ENCODE measurements around the gene TUBB2B.
"Not testable (repeated sequence)": the region's sequence is repeated elsewhere in the genome, so short reads cannot be mapped to it uniquely, and the experiment has no call there.

Gene TUBB2B

DNA sequence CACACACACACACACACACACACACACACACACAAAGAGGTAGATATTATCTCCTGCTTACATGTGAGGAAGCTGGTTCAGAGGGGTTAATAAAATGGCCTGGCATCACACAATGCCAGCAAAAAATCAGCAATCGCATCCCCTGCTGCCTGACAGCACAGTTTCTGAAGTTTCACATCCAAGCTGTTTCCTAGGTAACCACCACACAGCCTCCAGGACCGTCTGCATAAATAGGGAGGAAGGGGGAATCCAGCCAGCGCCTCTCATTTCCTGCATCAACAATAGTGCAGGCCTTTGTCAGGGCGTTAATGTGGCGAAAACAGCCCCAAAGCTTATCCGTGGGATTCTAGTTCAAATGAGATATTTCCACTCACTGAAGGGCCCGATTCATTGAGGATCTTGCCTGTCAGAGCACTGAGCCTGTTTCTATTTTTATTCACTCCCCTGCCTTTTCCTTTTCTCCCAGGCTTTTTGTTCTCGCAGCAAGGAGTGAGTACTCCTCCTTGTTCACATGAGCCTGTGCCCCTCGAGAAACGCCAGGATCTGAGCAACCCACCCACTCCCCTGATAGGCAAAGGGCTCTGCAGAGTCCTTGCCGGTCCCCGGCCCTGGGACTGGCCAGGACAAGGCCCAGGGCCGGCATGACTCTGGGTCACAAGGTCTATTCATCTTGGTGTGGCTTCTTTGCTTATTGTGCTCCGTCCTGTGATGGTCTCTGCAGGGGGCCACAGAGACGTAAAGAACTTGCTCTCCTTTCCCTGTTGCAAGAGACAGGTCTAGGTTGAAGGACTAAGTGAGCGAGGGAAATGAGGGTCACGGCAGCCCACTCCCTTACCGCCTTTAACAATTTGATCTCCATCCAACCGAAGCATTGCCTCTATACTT is 32.7 kb downstream of the TUBB2B start (continued):
- no peak for TF ChIP-seq RARB (CRISPR knock-in tag; IDR thresholded peaks at IDR 0.05)
- TF ChIP-seq BACH2 (CRISPR knock-in tag; IDR thresholded peaks at IDR 0.05; ENCODE audit: borderline replicate concordance) = no peak
- TF ChIP-seq SNAI2 (CRISPR knock-in tag; IDR thresholded peaks at IDR 0.05) = no peak
- TF ChIP-seq, protein P1, sequence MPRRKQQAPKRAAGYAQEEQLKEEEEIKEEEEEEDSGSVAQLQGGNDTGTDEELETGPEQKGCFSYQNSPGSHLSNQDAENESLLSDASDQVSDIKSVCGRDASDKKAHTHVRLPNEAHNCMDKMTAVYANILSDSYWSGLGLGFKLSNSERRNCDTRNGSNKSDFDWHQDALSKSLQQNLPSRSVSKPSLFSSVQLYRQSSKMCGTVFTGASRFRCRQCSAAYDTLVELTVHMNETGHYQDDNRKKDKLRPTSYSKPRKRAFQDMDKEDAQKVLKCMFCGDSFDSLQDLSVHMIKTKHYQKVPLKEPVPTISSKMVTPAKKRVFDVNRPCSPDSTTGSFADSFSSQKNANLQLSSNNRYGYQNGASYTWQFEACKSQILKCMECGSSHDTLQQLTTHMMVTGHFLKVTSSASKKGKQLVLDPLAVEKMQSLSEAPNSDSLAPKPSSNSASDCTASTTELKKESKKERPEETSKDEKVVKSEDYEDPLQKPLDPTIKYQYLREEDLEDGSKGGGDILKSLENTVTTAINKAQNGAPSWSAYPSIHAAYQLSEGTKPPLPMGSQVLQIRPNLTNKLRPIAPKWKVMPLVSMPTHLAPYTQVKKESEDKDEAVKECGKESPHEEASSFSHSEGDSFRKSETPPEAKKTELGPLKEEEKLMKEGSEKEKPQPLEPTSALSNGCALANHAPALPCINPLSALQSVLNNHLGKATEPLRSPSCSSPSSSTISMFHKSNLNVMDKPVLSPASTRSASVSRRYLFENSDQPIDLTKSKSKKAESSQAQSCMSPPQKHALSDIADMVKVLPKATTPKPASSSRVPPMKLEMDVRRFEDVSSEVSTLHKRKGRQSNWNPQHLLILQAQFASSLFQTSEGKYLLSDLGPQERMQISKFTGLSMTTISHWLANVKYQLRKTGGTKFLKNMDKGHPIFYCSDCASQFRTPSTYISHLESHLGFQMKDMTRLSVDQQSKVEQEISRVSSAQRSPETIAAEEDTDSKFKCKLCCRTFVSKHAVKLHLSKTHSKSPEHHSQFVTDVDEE (CRISPR knock-in tag; IDR thresholded peaks at IDR 0.05) = no peak

DNA sequence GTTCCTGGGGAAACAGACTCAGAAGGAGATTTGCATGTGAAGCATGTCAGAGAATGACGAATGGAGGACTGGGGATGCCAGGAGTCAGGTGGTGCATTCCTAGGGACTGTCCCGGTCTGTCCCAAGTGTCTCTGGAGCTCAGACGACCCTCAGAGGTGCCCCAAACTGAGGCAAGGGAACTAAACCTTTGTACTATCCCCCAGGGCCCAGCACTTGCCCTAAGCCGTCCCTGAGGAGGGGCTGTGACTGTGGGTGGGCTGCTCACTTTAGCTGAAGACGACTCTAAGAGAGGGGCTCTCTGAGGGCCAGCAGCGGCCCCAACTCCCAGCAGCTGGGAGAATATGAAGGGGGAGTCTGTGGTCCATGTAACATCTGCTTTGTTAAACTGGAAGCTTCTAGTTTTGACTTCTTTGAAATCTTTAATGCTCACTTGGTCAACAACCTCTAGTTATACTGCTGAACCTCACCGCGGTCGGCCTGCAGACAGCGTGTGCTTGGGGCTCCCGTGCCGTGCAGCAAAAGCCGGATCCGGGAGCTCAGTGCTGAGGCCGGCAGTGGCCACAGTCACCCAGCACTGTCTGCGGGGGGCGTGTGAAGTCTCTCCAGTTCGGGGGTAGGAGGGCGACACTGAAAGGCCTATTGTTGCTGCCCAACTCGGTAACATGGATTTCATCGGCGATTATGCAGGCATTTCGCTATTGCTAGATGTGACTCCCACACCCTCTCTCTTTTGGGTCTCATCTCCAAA is 34.2 kb downstream of the TUBB2B start:
- no peak for ATAC-seq
- TF ChIP-seq ZNF8 (CRISPR knock-in tag; IDR thresholded peaks at IDR 0.05) = no peak
- TF ChIP-seq, protein P2, sequence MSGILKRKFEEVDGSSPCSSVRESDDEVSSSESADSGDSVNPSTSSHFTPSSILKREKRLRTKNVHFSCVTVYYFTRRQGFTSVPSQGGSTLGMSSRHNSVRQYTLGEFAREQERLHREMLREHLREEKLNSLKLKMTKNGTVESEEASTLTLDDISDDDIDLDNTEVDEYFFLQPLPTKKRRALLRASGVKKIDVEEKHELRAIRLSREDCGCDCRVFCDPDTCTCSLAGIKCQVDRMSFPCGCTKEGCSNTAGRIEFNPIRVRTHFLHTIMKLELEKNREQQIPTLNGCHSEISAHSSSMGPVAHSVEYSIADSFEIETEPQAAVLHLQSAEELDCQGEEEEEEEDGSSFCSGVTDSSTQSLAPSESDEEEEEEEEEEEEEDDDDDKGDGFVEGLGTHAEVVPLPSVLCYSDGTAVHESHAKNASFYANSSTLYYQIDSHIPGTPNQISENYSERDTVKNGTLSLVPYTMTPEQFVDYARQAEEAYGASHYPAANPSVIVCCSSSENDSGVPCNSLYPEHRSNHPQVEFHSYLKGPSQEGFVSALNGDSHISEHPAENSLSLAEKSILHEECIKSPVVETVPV (CRISPR knock-in tag; IDR thresholded peaks at IDR 0.05) = no peak
- no peak for TF ChIP-seq BACH2 (CRISPR knock-in tag; IDR thresholded peaks at IDR 0.05; ENCODE audit: borderline replicate concordance)
- no peak for TF ChIP-seq PPARA (CRISPR knock-in tag; IDR thresholded peaks at IDR 0.05; ENCODE audit: borderline replicate concordance)
- TF ChIP-seq CSDC2 (CRISPR knock-in tag; IDR thresholded peaks at IDR 0.05) = no peak
- TF ChIP-seq ZFP3 (CRISPR knock-in tag; IDR thresholded peaks at IDR 0.05) = no peak
- no peak for TF ChIP-seq TOX (CRISPR knock-in tag; IDR thresholded peaks at IDR 0.05; ENCODE audit: borderline replicate concordance)
- TF ChIP-seq GLIS3 (CRISPR knock-in tag; IDR thresholded peaks at IDR 0.05) = no peak
- TF ChIP-seq, protein P3, sequence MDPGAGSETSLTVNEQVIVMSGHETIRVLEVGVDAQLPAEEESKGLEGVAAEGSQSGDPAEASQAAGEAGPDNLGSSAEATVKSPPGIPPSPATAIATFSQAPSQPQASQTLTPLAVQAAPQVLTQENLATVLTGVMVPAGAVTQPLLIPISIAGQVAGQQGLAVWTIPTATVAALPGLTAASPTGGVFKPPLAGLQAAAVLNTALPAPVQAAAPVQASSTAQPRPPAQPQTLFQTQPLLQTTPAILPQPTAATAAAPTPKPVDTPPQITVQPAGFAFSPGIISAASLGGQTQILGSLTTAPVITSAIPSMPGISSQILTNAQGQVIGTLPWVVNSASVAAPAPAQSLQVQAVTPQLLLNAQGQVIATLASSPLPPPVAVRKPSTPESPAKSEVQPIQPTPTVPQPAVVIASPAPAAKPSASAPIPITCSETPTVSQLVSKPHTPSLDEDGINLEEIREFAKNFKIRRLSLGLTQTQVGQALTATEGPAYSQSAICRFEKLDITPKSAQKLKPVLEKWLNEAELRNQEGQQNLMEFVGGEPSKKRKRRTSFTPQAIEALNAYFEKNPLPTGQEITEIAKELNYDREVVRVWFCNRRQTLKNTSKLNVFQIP (CRISPR knock-in tag; IDR thresholded peaks at IDR 0.05; ENCODE audit: borderline replicate concordance, low read depth) = no peak
- no peak for TF ChIP-seq SNAI2 (CRISPR knock-in tag; IDR thresholded peaks at IDR 0.05)
- no peak for TF ChIP-seq ESRRG (CRISPR knock-in tag; IDR thresholded peaks at IDR 0.05)
- no peak for TF ChIP-seq ZFP30 (CRISPR knock-in tag; IDR thresholded peaks at IDR 0.05)
- TF ChIP-seq OSR1 (CRISPR knock-in tag; IDR thresholded peaks at IDR 0.05) = no peak
- no peak for TF ChIP-seq TCF4 (CRISPR knock-in tag; IDR thresholded peaks at IDR 0.05; ENCODE audit: borderline replicate concordance)
- TF ChIP-seq RARB (CRISPR knock-in tag; IDR thresholded peaks at IDR 0.05) = no peak

DNA sequence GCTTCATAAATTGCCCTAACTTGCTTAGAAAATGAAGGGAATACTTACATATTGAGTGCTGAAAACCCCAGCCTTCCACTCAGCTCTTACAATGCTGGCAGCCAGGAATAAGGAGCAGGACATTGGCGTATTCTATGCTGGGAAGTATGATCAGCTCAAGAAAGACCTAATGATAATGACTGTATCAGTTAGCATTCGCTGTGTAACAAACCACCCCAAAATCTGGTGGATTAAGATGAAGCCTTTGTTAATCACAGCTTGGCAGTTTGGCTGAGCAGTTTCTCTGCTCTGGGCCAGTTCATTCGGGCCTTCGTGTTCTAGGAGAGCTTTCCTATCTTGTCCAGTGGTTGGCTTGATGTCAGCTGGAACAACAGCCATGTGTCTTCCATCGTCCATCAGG is 36.7 kb downstream of the TUBB2B start:
- TF ChIP-seq SNAI2 (CRISPR knock-in tag; IDR thresholded peaks at IDR 0.05) (no peak), CSDC2 (CRISPR knock-in tag; IDR thresholded peaks at IDR 0.05) (no peak), ZNF70 (CRISPR knock-in tag; IDR thresholded peaks at IDR 0.05) (no peak), GLIS3 (CRISPR knock-in tag; IDR thresholded peaks at IDR 0.05) (no peak), TOX (CRISPR knock-in tag; IDR thresholded peaks at IDR 0.05; ENCODE audit: borderline replicate concordance) (no peak)
- TF ChIP-seq, protein P3 (CRISPR knock-in tag; IDR thresholded peaks at IDR 0.05; ENCODE audit: borderline replicate concordance, low read depth) = no peak
- ATAC-seq = no peak

DNA sequence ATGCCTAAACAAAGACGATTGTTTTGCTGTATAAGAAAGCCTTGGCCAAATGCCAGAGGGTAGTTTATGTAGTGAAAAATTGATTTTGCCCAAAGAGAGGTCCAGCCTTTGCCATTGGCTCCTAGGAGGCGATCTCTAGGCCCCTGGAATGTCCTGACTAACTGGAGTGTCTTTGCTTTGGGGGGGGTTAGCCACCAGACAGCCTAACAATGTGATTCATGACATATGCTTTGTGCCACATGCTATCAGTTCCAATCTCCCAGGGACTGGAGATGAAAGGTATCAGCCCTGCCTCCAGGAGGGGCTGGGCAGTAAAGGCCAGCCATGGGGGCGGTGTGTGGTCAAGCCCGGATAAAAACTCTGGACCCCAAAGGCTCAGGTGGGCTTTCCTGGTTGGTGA is 37.4 kb downstream of the TUBB2B start:
- TF ChIP-seq CSDC2 (CRISPR knock-in tag; IDR thresholded peaks at IDR 0.05) (no peak), ESRRG (CRISPR knock-in tag; IDR thresholded peaks at IDR 0.05) (no peak), ZNF8 (CRISPR knock-in tag; IDR thresholded peaks at IDR 0.05) (no peak), PPARA (CRISPR knock-in tag; IDR thresholded peaks at IDR 0.05; ENCODE audit: borderline replicate concordance) (no peak), ZNF565 (CRISPR knock-in tag; conservative IDR thresholded peaks at IDR 0.05; ENCODE audit: low read depth) (no peak)
- no peak for ATAC-seq

DNA sequence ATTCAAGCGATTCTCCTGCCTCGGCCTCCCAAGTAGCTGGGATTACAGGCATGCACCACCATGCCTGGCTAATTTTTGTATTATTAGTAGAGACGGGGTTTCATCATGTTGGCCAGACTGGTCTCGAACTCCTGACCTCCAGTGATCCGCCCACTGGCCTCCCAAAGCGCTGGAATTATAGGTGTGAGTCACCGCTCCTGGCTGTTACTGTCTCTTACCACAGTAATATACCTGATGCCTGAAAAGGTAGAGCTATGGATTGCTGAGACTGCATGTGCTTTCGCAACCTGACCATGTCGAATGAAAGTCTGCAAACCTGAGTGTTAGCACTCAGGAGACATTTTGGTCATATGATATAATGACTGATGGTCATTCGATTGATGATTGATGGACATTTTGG is 38.3 kb downstream of the TUBB2B start:
- ATAC-seq = not testable (repeated sequence)
